ENCODE data around the gene PLXDC2. TPM values are rescaled to one million over a fixed set of nuclear protein-coding genes. Genes with fewer than 3 reads are reported as not detected.
"Not testable (repeated sequence)": the region's sequence is repeated elsewhere in the genome, so short reads cannot be mapped to it uniquely, and the experiment has no call there.

The PLXDC2 gene
- total RNA-seq (2014; rRNA removed; shearing (Covaris generic)): 27.9 and 30.3 TPM in 2 replicates

DNA sequence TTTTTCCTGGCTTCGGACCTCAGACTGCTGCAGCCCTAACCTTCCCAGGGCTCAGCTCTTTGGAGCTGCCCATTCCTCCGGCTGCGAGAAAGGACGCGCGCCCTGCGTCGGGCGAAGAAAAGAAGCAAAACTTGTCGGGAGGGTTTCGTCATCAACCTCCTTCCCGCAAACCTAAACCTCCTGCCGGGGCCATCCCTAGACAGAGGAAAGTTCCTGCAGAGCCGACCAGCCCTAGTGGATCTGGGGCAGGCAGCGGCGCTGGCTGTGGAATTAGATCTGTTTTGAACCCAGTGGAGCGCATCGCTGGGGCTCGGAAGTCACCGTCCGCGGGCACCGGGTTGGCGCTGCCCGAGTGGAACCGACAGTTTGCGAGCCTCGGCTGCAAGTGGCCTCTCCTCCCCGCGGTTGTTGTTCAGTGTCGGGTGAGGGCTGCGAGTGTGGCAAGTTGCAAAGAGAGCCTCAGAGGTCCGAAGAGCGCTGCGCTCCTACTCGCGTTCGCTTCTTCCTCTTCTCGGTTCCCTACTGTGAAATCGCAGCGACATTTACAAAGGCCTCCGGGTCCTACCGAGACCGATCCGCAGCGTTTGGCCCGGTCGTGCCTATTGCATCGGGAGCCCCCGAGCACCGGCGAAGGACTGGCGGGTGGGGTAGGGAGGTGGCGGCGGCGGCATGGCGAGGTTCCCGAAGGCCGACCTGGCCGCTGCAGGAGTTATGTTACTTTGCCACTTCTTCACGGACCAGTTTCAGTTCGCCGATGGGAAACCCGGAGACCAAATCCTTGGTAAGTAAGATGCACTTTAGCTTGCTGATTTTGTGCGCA is at the start of gene PLXDC2:
Gene PLXDC2, plus strand, starts transcription at position 22 of the 820 bp plus-strand sequence.
- peak; percentile 8 for DNase-seq (ENCODE audit: low spot score)

DNA sequence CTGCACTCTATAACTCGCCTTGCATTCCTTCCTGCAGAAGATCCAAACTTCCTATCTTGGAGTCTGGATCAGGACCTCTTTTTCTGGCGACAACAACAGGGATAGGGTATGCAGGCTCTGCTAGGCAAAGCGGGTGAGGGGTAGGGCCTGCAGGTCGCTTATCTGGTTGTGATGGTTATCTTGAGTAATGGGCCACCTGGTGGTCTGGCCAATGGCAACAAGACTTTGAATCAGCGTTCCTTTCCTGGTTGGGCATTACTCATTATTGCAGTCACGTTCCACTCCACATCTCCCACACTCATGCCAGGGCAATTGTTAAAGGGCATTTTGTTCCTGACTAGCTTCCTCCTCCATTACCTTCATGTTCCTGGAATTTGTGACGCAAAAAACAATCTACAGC is 48.4 kb upstream of the PLXDC2 start:
- no peak for DNase-seq (ENCODE audit: low spot score)

DNA sequence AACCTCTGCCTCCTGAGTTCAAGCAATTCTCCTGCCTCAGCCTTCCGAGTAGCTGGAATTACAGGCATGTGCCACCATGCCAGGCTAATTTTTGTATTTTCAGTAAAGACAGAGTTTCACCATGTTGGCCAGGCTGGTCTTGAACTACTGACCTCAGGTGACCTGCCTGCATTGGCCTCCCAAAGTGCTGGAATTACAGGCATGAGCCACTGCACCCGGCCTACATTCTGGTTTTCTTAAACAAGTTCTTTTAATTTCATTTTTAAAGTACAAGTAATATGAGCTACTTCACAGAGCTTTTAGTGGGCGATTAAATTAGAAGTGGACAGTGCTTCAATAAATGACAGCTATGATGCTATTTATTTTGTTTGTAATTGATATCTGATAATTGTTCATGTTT is 46.4 kb upstream of the PLXDC2 start:
- DNase-seq (ENCODE audit: low spot score): not testable (repeated sequence)

DNA sequence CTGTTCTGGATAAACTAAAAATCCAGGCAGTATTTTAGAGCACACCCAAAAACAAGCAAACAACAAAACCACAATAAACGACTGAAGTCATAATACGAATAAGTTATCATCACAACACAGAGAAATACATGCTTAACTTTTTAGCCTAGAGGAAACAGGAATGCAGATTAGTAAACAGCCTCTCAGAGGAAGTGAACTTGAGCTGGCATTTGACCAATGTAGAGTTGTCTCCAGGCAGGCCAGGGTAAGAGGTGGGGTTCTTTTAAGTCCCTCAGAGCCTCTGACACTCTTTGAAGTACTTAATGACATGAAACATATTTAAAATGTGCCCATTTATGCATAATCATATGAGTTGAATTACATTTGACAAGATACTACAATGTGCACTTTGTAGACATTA is 43.3 kb upstream of the PLXDC2 start:
- no peak for DNase-seq (ENCODE audit: low spot score)

DNA sequence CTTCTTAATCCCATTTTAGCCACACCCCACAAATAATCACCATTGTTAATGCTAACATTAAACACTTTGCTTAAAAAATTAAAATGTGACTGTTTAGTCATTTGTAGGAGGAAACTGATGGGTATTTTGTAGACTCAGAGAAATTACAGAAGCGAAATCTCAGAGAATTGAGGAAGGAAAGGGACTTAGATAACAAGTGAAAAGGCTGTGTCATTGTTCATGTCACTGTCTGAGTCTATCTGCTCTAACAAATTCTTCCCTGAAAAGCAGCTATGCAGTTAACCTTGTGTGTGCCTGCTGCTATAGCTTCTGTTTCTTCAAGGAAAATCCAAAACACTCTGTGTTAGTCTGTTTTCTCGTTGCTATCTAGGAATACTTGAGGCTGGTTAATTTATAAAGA is 40.9 kb upstream of the PLXDC2 start:
- DNase-seq (ENCODE audit: low spot score): no peak

DNA sequence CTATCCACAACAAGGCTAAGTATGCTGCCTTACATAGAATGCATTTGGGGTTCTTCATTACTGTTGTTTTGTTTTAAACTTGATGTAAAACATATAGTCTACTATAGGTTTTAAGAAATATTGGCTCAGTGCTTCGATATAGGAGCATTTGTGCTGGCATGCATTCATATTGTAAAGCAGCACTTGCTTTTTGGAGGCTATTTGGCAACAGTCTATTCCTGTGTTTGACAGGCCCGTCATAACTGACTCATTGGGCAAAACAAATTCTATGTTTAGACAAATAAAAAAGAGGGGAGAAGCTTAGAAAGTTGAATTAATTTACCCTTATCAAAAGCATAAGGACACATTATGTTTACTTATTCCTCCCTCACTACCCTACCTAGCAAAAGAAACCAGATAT is 38.4 kb upstream of the PLXDC2 start:
- no peak for DNase-seq (ENCODE audit: low spot score)

DNA sequence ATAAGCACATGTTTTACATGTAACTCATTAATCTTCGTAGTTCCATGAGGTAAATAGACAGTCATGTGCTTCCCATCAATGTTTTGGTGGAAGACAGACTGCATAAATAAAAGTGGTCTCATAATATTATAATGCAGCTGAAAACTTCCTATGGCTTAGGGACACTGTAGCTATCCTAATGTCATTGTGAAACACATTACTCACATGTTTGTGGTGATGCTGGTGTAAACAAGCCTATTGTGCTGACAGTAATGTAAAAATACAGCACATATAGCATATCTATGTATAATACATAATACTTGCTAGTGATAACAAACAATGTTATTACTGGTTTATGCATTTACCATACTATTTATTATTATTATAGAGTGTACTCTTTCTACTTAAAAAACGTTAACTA is 37.2 kb upstream of the PLXDC2 start:
- no peak for DNase-seq (ENCODE audit: low spot score)

DNA sequence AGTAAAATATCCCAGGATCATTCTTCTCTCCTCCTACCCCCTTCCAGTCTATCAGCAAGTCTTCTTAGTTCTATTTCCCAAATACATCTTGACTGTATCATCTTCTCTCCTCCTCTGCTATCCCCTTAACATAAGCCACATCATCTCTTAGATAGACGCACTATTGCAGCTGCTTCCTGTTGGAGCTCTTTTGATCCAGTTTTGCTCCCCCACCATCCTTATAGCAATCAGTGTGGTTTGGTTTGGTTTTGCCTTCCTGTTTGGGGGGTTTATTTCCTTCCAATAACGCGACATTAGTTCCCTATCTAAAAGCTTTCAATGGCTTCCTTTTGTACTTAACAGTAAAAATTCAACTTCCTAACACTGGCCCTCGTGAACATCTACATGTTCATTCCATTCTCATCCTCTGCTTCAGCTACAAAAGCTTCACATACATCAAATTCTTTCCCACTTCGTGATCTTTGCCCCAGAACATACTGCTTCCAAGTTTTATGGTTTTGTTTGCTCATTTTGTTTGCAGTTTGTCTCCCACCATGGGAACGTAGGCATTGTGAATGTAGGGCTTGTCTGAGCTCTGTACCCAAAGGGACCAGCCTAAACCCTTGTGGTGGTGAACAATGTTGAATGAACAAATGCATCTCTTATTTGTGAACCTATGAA is 33.7 kb upstream of the PLXDC2 start:
- no peak for DNase-seq (ENCODE audit: low spot score)

DNA sequence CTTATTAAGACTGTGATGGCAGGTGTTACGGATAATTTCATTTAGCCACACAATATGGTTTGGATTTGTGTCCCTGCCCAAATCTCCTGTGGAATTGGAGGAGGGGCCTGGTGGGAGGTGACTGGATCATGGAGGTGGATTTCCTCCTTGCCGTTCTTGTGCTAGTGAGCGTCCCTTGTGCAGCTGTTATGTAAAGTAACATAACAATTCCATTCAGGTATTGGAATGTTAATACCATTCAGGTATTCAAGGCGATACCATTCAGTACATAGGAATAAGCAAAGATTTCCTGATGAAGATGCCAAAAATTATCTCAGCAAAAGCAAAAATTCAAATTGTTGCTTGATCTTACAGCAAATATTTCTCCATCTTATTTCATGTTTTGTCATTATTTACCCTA is 32.5 kb upstream of the PLXDC2 start:
- DNase-seq (ENCODE audit: low spot score): no peak

DNA sequence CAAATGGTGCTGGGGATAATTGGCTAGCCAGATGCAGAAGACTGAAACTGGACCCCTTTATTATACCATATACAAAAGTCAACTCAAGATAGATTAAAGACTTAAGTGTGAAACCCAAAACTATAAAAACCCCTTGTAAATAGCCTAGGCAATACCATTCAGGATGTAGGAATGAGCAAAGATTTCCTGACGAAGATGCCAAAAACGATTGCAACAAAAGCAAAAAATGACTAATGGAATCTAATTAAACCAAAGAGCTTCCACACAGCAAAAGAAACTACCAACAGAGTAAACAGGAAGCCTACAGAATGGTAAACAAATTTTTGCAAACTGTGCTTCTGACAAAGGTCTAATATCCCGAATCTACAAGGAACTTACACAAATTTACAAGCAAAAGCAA is 30.9 kb upstream of the PLXDC2 start:
- DNase-seq (ENCODE audit: low spot score): peak; percentile 4

DNA sequence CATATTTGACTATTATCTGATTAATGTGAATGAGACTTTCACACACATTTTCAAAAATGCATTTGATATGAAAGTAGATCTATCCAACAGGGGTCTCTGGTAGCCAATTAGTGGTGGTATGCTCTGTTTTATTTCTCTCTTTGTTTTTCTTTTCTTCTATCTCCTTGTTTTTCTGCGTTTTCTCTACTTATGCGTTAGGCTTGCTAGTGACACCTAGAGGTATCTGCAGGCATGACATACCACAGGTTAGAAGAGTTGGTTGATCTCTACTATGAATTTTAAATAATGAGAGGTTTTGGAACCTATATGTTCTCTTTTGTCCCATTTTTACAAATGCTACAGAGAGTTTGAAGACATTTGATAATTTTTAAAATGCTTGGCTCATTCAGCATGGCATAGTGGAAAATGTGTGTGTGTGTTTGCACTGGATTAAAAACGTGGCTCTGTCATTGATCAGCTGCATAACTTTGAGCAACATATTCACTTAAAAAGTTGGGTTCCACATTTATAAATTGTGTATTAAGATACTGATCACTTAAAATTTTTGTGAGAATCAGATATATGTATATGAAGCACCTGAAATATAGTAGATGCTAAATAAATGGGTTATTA is 28.1 kb upstream of the PLXDC2 start:
- peak; percentile 53 for DNase-seq (ENCODE audit: low spot score)

DNA sequence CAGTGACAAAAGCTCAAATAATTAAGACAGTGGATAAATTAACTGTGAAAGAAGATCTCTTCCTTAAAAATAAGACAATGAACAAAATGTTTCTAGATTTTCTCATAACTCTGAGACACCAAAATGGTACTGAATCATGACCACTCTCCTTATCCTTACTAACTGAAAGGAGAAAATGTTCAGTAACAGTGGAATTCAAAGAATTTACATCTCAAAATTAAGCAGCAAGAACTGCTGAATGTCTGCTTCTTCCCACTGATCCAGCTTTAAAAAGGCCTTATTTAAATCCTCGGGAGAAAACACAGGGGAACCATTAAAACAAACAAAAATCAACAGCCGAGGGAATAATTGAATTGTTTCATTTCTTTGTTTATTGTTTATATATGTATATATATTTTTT is 27.3 kb upstream of the PLXDC2 start:
- DNase-seq (ENCODE audit: low spot score): no peak

DNA sequence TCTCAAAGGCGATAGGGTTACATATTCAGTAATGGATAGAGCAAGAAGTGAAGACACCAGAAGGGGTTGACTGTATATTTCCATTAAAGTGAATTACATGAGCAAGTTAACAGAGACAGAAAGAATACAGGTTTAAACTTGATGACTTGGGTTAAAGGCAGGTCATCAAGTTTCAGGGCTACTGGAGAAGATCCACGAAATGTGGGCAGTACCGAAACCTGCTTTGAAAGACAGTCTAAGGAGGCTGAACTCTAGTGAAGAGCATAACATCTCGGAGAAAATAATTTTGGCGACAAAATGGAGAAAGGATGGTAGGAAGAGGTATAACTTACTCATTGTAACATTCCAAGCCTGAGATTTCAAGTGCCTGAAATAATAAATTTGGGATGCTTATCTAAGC is 26.6 kb upstream of the PLXDC2 start:
- DNase-seq (ENCODE audit: low spot score): no peak

DNA sequence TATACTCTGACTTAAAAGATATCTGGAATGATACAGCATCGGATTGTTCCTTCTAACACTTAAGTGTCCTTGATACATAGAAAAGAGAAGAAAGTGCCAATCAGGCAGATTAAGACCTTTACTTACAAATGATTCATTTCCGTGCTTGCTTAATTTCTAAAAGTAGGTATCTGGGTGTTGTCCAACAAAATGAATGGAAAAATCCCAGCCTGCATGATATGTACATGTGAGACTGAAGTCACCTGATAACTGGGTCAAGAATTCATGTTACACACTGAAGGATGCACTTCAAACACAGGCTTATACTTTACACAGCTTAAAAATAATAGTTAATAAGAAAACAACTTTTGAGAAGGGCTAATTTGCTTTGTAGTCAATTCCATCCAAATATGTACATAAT is 25.2 kb upstream of the PLXDC2 start:
- no peak for DNase-seq (ENCODE audit: low spot score)

DNA sequence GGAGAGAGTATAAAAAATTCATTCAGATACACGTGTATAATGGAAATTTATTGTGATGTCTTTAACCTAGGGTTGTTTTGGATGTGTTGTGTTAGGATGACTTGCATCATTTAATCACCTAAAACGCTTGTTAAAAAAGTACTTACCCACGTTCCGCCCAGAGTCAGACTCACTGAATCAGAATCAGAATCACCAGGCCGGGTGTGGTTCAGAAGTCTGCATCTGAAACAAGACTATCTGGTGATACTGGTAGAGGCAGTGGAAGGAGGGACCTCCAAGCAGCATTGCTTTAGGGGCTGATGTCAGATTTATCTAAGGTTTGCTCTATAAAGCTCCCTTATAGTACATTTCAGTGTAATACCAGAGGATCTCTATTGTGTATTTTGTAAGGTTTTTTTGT is 20.5 kb upstream of the PLXDC2 start:
- DNase-seq (ENCODE audit: low spot score): no peak

DNA sequence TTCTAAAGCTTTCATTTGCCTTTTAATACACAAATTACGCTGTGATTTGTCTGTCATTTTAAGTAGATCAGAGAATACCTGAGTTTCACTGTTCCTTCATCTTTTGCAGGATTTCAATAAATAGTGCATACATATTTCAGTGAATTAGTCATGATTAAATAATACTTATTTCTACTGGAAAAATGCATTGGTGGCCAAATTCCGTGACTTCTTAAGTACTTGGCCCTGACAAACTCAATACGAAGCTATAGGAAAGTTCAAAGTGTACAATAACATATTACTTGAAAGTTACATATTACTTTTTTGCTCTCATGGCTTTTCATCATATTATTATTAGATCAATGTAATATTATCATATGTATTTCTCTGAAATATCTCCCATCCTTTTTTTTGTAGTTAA is 16.1 kb upstream of the PLXDC2 start:
- DNase-seq (ENCODE audit: low spot score): no peak

DNA sequence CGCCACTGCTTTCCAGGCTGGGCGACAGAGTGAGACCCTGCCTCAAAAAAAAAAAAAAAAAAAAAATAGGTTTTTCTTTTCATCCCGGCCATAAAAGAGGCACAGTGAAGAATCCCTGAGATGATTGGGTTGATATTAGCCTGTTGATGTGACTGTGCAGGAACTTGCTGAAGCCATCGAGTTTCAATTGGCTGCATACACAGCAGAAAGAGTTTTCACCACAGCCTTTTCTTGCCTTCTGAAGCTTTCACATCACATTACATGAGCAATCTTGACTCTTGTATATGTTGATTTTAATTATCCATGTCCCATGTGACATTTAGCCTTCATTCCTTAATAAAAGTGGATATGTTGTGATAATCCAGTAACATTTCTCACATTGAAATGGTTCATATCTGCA is 14.9 kb upstream of the PLXDC2 start:
- no peak for DNase-seq (ENCODE audit: low spot score)

DNA sequence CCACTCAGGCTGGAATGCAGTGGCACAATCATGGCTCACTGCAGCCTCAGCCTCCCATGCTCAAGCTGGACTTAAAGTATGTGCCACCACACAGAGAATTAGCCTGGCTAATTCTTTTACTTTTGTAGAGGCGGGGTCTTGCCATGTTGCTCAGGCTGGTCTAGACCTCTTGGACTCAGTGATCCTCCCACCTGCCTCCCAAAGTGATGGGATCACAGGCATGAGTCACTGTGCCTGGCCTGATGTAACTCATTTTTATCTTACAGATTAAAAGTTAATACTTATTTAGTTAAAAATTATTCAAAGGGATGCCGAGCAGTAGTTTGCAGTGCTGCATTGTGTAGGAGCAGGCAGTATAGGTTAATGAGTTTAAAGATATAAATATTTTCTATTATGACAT is 12.6 kb upstream of the PLXDC2 start:
- no peak for DNase-seq (ENCODE audit: low spot score)

DNA sequence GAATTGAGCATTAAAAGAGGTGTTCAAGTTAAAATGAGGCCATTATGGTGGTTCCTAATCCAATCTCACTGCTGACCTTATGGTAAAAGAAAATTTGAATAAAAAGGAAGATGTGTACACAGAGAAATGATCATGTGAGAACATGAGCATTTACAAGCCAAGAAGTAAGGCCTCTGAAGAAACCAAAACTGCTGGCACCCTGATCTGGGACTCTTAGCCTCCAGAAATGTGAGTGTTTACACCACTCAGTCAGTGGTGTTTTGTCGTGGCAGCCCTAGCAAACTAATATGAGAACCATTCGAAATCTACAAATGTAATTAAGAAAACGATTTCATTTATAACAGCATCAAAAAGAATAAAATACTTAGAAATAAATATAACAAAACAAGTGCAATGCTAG is 6.8 kb upstream of the PLXDC2 start:
- no peak for DNase-seq (ENCODE audit: low spot score)

DNA sequence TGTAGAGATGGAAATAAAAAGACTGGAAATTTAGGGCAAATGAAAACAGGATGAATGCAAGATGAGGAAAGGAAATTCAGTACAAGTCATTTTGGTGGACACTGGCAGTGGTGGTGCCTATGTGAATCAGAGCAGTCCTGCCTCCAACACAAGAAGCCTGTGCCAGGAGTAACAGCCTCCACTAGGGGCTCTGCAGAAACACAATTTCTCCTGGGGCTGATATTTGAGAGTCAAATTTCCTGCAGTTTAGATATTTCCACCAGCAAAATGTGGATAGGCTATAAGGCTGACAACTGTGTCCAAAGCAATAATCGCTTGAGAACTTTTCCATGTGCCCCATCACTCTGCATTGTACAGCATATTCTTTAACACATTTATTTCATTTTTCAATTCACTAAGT is 4.7 kb upstream of the PLXDC2 start:
- DNase-seq (ENCODE audit: low spot score): peak; percentile 21

DNA sequence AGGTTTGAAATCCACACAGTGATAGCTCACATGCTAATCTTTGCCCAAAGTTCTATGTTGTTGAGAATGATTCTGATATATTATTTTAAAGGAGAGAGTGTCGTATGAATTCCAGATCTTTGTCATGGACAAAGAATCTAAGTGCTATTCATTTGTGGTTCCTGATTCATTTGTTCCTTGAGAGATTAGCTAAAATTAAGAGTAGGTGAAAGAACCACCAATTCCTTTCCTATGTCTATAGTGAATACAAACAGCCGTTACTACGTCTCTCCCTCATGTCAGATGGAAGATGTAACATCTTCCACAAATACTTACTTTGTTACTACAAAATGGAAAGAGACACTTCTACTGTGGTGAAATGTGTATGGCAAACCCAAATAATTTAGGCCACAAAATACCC is 3.3 kb upstream of the PLXDC2 start:
- no peak for DNase-seq (ENCODE audit: low spot score)

DNA sequence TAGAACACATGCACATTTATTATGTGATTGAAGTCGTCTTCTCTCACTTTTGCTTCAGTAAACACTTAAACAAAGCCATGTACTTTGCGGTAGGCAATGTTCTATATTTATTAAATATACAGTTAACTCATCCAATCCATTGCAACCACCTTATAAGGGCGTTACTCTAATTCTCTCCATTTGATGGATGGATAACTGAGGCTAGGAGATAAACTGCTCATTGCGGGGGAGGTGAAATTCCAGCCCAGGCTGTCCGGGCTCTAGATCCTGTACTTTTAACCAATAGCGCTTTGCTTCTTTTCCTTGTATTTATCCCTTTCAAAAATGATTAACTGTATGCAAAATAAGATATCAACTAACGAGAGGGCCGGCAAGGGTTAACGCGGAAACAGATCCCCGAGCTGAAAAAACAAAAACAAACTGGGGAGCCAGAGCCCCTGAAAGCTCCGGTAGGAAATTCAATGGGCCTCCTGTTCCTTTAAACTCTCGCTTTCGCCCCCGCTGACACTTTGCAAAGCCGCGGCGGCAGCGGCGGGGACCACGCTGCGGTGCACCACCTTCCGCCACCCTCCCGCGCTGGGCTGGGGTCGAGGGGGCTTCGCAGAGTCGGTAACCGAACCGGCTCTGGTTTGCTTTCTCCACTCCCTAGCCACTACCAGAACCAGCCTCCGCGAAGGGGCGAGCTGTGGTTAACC is 1.0 kb upstream of the PLXDC2 start:
- no peak for DNase-seq (ENCODE audit: low spot score)

Data from H4 (cell line).